Measurements from ENCODE around the gene RARG.

RARG gene

DNA sequence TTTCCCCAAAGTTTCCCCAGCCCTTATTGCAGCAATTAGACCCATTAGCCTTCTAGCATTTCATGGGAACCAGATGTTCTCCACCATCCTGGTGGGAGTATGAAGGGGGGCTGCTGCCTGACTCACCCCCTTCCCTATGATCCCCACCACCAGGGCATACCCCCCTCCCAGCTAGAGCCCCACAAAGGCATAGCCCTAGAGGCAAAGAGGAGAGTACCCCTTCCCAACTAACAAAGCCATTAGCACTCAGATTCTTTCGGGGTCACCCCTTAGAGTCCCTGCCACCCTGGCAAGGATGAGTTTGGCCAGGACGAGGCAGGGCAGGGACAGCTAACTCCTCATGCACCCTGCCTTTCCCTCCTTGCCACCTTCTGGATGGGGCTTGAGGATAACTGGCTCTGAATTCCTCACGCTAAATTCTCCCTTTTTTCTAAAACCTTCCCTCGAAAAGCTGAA, 9.2 kb downstream of the RARG start:
- DNase-seq, result no peak

DNA sequence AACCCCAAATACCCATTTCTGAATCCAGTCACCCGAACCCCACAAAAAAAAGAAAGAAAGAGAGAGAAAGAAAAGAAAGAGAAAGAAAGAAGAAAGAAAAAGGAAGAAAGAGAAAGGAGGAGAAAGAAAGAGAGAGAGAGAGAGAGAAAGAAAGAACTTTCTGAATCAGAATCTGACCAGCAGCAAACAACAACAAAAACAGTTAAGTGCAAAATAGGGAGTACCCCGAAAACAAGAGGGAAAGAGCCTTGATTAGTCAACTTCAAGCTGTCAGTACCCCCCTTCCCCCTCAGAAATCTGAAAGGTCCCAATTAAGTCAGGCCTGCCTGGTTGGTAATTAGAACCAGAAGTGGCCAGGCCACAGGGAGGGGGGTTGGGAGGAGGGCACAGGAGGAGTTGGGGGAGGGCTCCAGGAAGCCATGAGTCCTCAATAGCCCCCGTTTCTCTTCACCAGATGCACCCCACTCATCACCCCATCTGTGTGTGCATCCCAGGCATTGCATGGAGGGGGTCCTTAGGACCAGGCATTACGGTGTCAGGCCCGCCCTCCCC, 9.8 kb downstream of the RARG start:
- DNase-seq, result no peak

GRCh38 chr12:53221203-53222080, 10.6 kb downstream of the RARG start:
- DNase-seq, result no peak

DNA sequence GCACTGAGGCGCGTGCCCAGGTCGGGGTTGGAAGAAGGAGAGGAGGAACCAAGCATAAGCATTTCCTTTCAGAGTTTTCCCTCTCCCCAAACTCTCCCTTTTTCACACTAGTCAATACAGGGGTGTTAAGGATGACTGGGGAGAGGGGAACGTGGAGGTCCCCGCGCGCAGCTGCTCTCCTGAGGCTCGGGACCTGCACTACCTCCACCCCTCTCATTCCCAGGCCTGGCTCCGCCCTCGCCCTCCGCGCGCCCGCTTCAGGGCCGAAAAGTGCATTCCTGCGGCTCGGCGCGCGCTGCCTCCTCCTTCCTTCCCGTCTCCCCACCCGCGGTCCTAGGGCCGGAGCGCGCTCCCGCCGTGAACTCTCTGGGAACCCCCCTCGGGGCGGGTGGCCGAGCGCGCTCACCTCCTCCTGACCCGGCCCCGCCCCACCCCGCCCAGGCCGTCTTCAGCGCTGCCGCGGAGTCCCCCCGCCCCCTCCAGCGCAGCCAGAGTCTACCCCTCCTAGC, 11.3 kb downstream of the RARG start:
- peak; percentile 90 for DNase-seq

- peak; percentile 84 for DNase-seq
Observed at GRCh38 chr12:53219956-53220693, 11.9 kb downstream of the RARG start.

GRCh38 chr12:53219292-53219955, 12.6 kb downstream of the RARG start:
- DNase-seq, result no peak

- no peak for DNase-seq
Observed at GRCh38 chr12:53218551-53219291, 13.3 kb downstream of the RARG start.

- DNase-seq, result no peak
Observed at GRCh38 chr12:53217931-53218307, 14.1 kb downstream of the RARG start.

GRCh38 chr12:53217051-53217930, 14.7 kb downstream of the RARG start:
- no peak for DNase-seq

GRCh38 chr12:53215497-53215896, 16.5 kb downstream of the RARG start:
- no peak for DNase-seq

- no peak for DNase-seq
Observed at GRCh38 chr12:53214687-53215455, 17.1 kb downstream of the RARG start.

DNA sequence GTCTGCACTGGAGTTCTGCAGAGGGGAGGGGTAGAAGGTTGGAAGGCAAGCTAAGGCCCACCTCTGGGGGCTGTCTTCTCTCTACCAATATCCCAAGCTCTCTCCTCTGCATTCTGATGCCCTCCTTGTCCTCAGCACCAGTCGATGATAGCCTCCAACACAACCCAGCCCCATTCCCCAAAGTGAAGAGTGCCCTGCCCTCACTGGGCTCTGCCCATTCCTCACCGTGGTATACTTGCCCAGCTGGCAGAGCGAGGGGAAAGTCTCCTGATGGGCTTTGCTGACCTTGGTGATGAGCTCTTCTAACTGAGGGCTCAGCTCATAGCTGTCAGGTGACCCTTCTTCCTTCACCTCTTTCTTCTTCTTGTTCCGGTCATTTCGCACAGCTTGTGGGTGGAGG, 17.8 kb downstream of the RARG start:
- no peak for DNase-seq

GRCh38 chr12:53213348-53213747, 18.7 kb downstream of the RARG start:
- DNase-seq, result peak; percentile 89

- no peak for DNase-seq
Observed at GRCh38 chr12:53212931-53213330, 19.1 kb downstream of the RARG start.

- DNase-seq, result no peak
Observed at GRCh38 chr12:53211476-53212381, 20.3 kb downstream of the RARG start.

DNA sequence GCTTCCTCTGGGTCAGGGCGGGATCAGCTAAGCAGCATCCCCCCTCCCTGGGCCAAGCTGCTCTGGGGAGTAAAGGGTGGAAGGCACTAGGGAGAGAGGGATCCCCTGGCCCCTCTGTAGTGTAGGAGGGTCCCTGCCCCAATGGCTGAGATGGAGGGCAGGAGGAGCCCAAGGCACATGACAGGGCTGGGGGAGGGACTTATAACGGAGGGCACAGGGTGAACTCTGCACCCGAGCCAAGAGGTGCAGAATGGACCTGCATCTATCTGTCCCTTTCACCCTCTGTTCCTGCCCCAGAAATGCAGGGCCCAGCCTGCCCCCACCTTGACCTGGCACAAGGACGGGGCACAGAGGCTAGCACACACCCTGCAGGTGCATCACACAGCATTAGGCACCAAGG, 21.2 kb downstream of the RARG start:
- DNase-seq, result no peak

- DNase-seq, result no peak
Observed at GRCh38 chr12:53208877-53209463, 23.0 kb downstream of the RARG start.

DNA sequence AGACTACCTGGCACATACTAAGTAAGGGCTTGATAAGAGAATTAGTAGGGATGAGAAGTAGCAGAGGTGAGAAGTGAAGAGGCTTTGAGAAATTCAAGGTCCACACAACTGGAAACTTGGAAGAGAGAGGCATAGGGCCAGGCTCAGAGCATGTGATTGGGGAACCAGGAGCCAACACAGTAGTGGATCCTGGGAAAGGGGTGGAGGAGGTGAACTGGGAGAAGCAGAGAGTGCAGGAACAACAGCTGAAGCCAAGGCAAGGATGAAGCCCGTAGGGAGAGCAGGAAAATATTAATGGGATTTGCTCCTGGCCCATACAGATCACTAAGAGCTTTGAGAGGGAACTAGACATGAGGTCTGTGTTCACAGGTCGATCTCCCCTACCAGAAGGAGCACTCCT, 23.6 kb downstream of the RARG start:
- no peak for DNase-seq

DNA sequence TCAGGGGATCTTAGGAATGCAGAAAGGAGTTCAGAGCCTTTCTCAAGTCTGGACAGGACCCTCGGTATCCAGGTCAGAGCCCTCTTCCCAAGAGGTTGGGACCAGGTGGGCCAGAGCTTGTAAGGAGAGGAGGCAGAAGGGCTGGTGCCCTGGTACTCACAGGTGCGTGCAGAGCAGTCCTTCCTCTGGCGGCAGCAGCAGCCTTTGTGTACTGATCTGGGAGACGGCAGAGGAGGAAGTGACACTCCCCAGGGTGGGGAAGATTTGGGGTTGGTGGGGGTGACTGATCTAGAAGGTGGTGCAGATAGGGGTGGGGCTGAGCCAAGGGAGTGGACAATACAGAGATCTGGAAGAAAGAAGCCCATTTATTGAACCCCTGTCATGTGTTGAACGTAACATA, 25.0 kb downstream of the RARG start, which contains the start of gene ITGB7:
Gene ITGB7 (minus strand): TSS at position 210 of the 400 bp plus-strand sequence. CDS start 6,808 bp downstream, outside the sequence.
- no peak for DNase-seq

Data from NCI-H510A treated with DMSO at 0.1 percent for 48 hours (cell line).